OCI-LY3 (cell line): ENCODE data around the gene CAMK1D.

ENCODE experiments used
- CTCF ChIP-seq: fragments of 200-600, 300-600 bp; sonication (generic); IDR thresholded peaks from 2 replicates; pipeline ENCODE4 v1.5.1; 2014; ENCODE audit warnings: antibody characterized with exemption, low read length, low read depth
- EZH2phosphoT487 ChIP-seq: fragments of 200-600 bp; shearing (Covaris generic); IDR thresholded peaks from 2 replicates; pipeline ENCODE4 v1.6.1; 2018; ENCODE audit warnings: antibody characterized with exemption, mixed run types, low read depth

- TF ChIP-seq CTCF (no peak), EZH2phosphoT487 (no peak)
Observed at GRCh38 chr10:12743941-12744340, 394.6 kb downstream of the CAMK1D start.
